Central memory CD8-positive, alpha-beta T cell (primary cell): Measurements from ENCODE around the gene PLCXD1.

Experiments
- ATAC-seq: fragments of 150-1000 bp; cut with Tn5 transposase; replicated peaks from 2 replicates; pipeline ENCODE4 v1.10.0; 2022; ENCODE audit warnings: mild to moderate bottlenecking, moderate FRiP score, moderate number of reproducible peaks; ENCODE audit not compliant: poor library complexity, severe bottlenecking; ENCODE audit errors: extremely low read depth
- DNase-seq, 2 donors: peaks; one replicate each; pipeline ENCODE4 v3.0.0; 2021; ENCODE audit warnings: low spot score in 2 of 2
- H3K27ac Mint-ChIP-seq: one replicate; pipeline ENCODE4 v1.8.0; 2022; ENCODE audit warnings: low read depth, mild to moderate bottlenecking, moderate library complexity, mixed read lengths
- H3K27me3 Mint-ChIP-seq: one replicate; pipeline ENCODE4 v1.8.0; 2022; ENCODE audit warnings: mixed read lengths
- H3K36me3 Mint-ChIP-seq: one replicate; pipeline ENCODE4 v1.8.0; 2022; ENCODE audit warnings: mild to moderate bottlenecking, moderate library complexity, mixed read lengths; ENCODE audit not compliant: insufficient read depth
- H3K4me1 Mint-ChIP-seq: one replicate; pipeline ENCODE4 v1.8.0; 2022; ENCODE audit warnings: mixed read lengths
- H3K4me3 Mint-ChIP-seq: one replicate; pipeline ENCODE4 v1.8.0; 2022; ENCODE audit warnings: mild to moderate bottlenecking, moderate library complexity, mixed read lengths
- H3K9me3 Mint-ChIP-seq: one replicate; pipeline ENCODE4 v1.8.0; 2022; ENCODE audit warnings: mixed read lengths

The PLCXD1 gene

DNA sequence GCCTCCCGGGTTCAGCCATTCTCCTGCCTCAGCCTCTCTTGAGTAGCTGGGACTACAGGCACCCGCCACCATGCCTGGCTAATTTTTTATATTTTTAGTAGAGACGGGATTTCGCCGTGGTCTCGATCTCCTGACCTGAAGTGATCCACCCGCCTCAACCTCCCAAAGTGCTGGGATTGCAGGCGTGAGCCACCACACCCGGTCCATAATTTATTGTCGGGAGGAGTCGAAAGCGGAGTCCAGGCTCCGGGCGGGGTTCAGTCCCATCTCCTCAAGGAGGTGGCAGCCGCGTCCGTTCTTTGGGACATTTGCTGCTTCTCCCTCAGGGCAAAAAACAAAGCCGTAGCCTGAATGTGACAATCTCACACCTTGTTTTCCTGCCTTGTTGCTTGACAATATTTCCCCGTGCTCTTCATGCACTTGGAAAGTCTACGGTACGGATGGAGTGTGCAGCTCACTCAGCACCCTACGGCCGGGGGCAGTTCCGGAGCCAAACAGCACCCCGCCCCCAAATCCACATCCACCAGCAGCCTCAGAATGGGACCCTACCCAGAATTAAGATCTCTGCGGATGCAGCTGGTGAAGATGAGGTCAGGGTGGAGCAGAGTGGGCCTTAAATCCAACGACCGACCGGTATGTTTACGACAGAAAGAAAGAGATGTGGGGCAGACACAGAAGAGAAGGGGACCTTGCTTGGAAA lies 27.8 kb downstream of the PLCXD1 start:
- no peak overlapping the region for H3K4me3 Mint-ChIP-seq
- H3K27me3 Mint-ChIP-seq, result no peaks in the 10 kb centered on the region
- no peaks in the 10 kb centered on the region for H3K4me1 Mint-ChIP-seq
- DNase-seq, result no peak
- no peak overlapping the region for H3K27ac Mint-ChIP-seq
- ATAC-seq, result no peak
- H3K9me3 Mint-ChIP-seq, result no peaks in the 10 kb centered on the region
- peaks cover 65% of the 10 kb centered on the region for H3K36me3 Mint-ChIP-seq

DNA sequence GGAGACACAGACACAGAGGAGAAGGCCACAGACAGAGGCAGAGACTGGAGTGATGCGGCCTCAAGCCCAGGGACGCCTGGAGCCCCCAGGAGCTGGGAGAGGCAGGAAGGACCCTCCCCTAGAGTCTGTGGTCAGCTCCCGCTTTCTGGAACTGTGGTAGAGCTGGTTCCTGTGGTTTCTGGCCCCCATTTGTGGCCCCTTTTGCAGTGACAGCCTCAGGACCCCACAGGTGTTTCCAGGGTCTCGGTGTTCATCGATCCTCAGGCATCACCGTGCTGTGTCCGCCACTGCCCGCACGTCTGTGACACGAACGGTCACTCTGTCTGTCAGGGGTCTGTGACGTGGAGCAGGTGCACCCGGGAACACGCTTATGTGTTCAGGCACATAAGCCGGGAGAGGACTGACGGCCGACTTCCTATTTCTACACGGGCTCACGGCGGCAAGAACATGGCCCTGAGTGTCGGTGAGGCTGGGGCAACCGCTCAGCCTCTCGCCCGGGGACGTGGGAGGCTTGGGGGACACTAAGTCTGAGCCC lies 29.5 kb downstream of the PLCXD1 start:
- Mint-ChIP-seq H3K4me3 (no peak overlapping the region), H3K27ac (no peak overlapping the region), H3K27me3 (no peaks in the 10 kb centered on the region), H3K4me1 (no peaks in the 10 kb centered on the region), H3K36me3 (peaks cover 49% of the 10 kb centered on the region), H3K9me3 (no peaks in the 10 kb centered on the region)
- ATAC-seq (no peak), DNase-seq (no peak)

- DNase-seq (no peak), ATAC-seq (no peak)
- Mint-ChIP-seq H3K36me3 (peaks cover 42% of the 10 kb centered on the region), H3K4me3 (no peak overlapping the region), H3K27me3 (no peaks in the 10 kb centered on the region), H3K27ac (peak overlapping the region; percentile 26), H3K4me1 (no peaks in the 10 kb centered on the region), H3K9me3 (no peaks in the 10 kb centered on the region)
These were observed 30.3 kb downstream of the PLCXD1 start for GRCh38 chrX:311156-312129.

GRCh38 chrX:312621-313331 lies 31.6 kb downstream of the PLCXD1 start:
- no peak for DNase-seq
- ATAC-seq, result no peak
- Mint-ChIP-seq H3K4me1 (peaks cover 3% of the 10 kb centered on the region), H3K27ac (peak overlapping the region; percentile 26), H3K27me3 (no peaks in the 10 kb centered on the region), H3K36me3 (peaks cover 34% of the 10 kb centered on the region), H3K4me3 (no peak overlapping the region), H3K9me3 (no peaks in the 10 kb centered on the region)

- H3K27ac Mint-ChIP-seq, result no peak overlapping the region
- peaks cover 8% of the 10 kb centered on the region for H3K4me1 Mint-ChIP-seq
- no peaks in the 10 kb centered on the region for H3K27me3 Mint-ChIP-seq
- H3K9me3 Mint-ChIP-seq, result no peaks in the 10 kb centered on the region
- peaks cover 35% of the 10 kb centered on the region for H3K36me3 Mint-ChIP-seq
- no peak for ATAC-seq
- H3K4me3 Mint-ChIP-seq, result no peak overlapping the region
- DNase-seq, result no peak
These were observed 32.4 kb downstream of the PLCXD1 start for GRCh38 chrX:313546-313945.

- ATAC-seq (no peak), DNase-seq (no peak)
- Mint-ChIP-seq H3K4me3 (no peak overlapping the region), H3K9me3 (no peaks in the 10 kb centered on the region), H3K36me3 (peaks cover 36% of the 10 kb centered on the region), H3K27ac (no peak overlapping the region), H3K4me1 (peaks cover 8% of the 10 kb centered on the region), H3K27me3 (no peaks in the 10 kb centered on the region)
These were observed 32.9 kb downstream of the PLCXD1 start for GRCh38 chrX:314049-314448.

DNA sequence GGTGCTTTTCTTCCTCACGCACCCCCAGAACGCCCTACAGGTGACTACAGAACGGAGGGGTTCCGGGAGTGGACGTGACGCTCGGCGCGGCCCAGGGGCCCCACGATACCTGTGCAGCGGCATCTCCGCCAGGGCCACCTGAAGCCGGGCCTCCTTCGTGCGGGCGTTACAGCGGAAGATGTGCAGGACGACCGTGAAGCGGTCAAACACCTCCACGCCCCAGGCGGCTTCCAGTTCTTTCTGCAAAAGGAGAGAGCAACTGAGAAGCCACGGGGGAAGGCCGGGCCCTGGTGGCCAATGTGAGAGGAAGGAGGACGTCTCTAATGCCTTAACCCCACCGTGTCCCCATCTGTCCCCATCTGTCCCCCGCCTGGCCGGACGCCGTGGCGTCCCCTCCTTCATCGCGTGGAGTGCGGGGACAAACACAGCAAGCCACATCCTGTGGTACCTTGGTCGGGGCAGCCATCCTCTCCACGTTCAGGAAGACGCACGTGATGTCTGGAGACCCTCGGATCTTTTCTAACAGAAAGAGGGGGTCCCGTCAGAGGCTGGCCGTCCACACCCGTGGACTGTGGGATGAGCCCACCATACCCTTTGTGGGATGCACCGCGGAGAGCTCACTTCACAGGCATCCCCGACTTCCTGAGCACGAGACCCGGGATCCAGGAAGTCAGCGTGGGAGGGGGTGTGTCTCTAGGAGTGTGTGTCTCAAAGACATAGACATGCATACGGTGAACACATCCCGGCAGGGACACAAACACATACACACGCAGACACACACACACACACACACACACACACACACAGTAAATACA lies 33.8 kb downstream of the PLCXD1 start:
- peaks cover 8% of the 10 kb centered on the region for H3K4me1 Mint-ChIP-seq
- H3K27ac Mint-ChIP-seq, result no peak overlapping the region
- H3K36me3 Mint-ChIP-seq, result peaks cover 29% of the 10 kb centered on the region
- H3K4me3 Mint-ChIP-seq, result no peak overlapping the region
- DNase-seq (no peak), ATAC-seq (no peak)
- H3K27me3 Mint-ChIP-seq, result no peaks in the 10 kb centered on the region
- no peaks in the 10 kb centered on the region for H3K9me3 Mint-ChIP-seq

- Mint-ChIP-seq H3K4me3 (peak overlapping the region; percentile 78), H3K27ac (peak overlapping the region; percentile 95), H3K36me3 (peaks cover 22% of the 10 kb centered on the region), H3K9me3 (no peaks in the 10 kb centered on the region), H3K4me1 (peaks cover 14% of the 10 kb centered on the region), H3K27me3 (no peaks in the 10 kb centered on the region)
- DNase-seq (no peak), ATAC-seq (no peak)
These were observed 35.5 kb downstream of the PLCXD1 start for GRCh38 chrX:316351-317325.

DNA sequence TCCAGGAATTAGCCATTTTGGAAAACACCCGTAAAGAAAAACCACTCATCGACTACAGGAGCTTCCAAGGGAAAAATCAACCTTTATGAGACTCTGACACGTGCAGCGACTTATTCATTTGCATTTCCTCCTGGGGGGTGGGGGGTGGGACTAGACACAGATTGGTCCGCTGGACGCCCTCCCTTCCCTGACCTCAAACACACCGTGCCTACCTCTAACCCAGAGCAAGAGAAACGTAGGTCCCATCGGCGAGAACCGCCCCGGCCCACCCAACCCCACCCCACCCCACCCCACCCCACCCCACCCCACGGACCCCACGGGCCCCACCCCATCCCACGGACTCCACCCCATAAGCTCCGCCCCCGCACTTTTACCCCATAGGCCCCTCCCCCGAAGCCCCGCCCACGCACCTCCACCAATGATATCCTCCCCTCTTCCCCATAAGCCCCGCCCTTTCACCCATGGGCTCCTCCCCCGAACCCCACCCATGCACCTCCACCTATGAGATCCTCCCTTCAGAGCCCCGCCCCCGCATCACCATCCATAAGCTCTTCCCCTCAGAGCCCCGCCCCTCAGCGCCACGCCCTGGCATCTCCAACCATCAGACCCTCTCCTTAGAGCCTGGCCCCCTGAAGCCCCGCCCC lies 36.4 kb downstream of the PLCXD1 start:
- ATAC-seq, result no peak
- Mint-ChIP-seq H3K4me3 (peak overlapping the region; percentile 78), H3K9me3 (no peaks in the 10 kb centered on the region), H3K27me3 (no peaks in the 10 kb centered on the region), H3K36me3 (peaks cover 19% of the 10 kb centered on the region), H3K4me1 (peaks cover 16% of the 10 kb centered on the region), H3K27ac (peak overlapping the region; percentile 95)
- DNase-seq, result no peak

DNA sequence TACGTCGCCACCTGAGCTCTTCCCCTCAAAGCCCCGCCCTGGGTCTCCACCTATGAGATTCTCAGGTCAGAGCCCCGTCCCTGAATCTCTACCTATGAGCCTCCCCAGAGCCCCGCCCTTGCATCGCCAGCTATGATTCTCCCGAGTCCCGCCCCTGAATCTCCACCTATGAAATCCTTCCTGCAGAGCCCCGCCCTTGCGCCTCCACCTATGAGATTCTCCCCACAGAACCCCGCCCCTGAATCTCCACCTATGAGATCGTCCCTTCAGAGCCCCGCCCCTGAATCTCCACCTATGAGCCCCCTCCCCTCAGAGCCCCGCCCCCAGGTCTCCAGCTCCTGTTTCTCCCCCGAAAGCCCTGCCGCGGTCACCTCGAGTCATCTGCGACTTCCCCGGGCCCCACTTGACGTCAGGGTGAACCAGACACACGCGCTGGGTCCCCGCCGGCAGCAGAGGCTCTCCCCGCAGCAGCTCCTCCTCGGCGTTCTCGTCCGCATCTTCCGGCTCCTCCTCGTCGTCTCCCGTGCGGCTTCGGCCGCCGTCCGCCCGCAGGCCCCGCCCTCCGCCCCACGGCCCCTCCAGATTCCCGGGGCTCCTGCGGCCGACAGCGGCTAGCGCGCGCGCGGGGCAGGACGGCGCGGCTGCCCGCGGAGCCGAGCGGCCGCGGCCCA lies 37.0 kb downstream of the PLCXD1 start:
- H3K27me3 Mint-ChIP-seq, result no peaks in the 10 kb centered on the region
- peaks cover 24% of the 10 kb centered on the region for H3K36me3 Mint-ChIP-seq
- peak overlapping the region; percentile 78 for H3K4me3 Mint-ChIP-seq
- peak overlapping the region; percentile 95 for H3K27ac Mint-ChIP-seq
- H3K9me3 Mint-ChIP-seq, result no peaks in the 10 kb centered on the region
- H3K4me1 Mint-ChIP-seq, result peaks cover 22% of the 10 kb centered on the region
- peak; percentile 96 to 100 for DNase-seq
- peak; percentile 61 for ATAC-seq
